PC-3 (cell line): Measurements from ENCODE around the gene GDPD1.

Source experiments
- EZH2 ChIP-seq: fragments of 300-600 bp; sonication (generic); IDR thresholded peaks from one replicate; pipeline ENCODE4 v1.6.1; 2017; ENCODE audit warnings: antibody characterized with exemption, mild to moderate bottlenecking, low read length; ENCODE audit not compliant: unreplicated experiment
- TF ChIP-seq, protein P1 (sequence below): fragments of 300-600 bp; sonication (generic); conservative IDR thresholded peaks from 2 replicates; pipeline ENCODE4 v1.5.1; 2017; ENCODE audit warnings: antibody characterized with exemption, low read depth, mild to moderate bottlenecking, low read length

DNA sequence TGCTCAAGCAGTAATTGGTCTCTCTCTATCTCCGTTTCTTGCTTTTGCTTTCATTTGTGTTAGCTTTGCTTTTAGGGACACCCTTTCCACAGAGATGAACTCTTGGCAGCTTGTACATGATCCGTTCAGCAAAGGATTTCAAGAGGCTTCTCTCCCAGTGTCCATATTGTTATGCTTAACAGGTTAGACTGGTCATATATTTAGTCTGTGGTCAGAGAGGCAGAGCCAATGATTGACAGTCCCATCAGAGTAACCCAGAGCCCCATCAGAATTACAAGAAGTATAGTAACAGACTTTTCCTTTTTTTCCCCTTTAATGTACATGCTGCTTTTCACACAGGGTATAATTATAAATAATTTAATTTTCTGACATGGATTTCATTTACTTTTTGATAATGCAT is 34.4 kb downstream of the GDPD1 start:
- TF ChIP-seq, protein P1, sequence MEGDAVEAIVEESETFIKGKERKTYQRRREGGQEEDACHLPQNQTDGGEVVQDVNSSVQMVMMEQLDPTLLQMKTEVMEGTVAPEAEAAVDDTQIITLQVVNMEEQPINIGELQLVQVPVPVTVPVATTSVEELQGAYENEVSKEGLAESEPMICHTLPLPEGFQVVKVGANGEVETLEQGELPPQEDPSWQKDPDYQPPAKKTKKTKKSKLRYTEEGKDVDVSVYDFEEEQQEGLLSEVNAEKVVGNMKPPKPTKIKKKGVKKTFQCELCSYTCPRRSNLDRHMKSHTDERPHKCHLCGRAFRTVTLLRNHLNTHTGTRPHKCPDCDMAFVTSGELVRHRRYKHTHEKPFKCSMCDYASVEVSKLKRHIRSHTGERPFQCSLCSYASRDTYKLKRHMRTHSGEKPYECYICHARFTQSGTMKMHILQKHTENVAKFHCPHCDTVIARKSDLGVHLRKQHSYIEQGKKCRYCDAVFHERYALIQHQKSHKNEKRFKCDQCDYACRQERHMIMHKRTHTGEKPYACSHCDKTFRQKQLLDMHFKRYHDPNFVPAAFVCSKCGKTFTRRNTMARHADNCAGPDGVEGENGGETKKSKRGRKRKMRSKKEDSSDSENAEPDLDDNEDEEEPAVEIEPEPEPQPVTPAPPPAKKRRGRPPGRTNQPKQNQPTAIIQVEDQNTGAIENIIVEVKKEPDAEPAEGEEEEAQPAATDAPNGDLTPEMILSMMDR: no peak
- no peak for TF ChIP-seq EZH2
